ENCODE data around the gene TKTL1.

The TKTL1 gene

GRCh38 chrX:154303476-154303875, 7.9 kb downstream of the TKTL1 start:
- no peaks in the 10 kb centered on the region for H3K9me3 Mint-ChIP-seq
- H3K36me3 Mint-ChIP-seq (ENCODE audit: low read depth) = no peaks in the 10 kb centered on the region
- peaks cover 11% of the 10 kb centered on the region for H3K4me1 Mint-ChIP-seq (ENCODE audit: low read depth)
- no peak overlapping the region for H3K27ac Mint-ChIP-seq
- peaks cover 4% of the 10 kb centered on the region for H3K27me3 Mint-ChIP-seq (ENCODE audit: low read depth)
- H3K4me3 Mint-ChIP-seq = no peak overlapping the region

GRCh38 chrX:154304846-154305245, 9.3 kb downstream of the TKTL1 start:
- H3K4me3 Mint-ChIP-seq = no peak overlapping the region
- H3K27ac Mint-ChIP-seq = no peak overlapping the region
- H3K9me3 Mint-ChIP-seq = no peaks in the 10 kb centered on the region
- no peaks in the 10 kb centered on the region for H3K36me3 Mint-ChIP-seq (ENCODE audit: low read depth)
- peaks cover 4% of the 10 kb centered on the region for H3K27me3 Mint-ChIP-seq (ENCODE audit: low read depth)
- peaks cover 15% of the 10 kb centered on the region for H3K4me1 Mint-ChIP-seq (ENCODE audit: low read depth)

- Mint-ChIP-seq H3K27me3 (ENCODE audit: low read depth) (no peaks in the 10 kb centered on the region), H3K36me3 (ENCODE audit: low read depth) (no peaks in the 10 kb centered on the region), H3K27ac (no peak overlapping the region), H3K9me3 (no peaks in the 10 kb centered on the region), H3K4me1 (ENCODE audit: low read depth) (peaks cover 15% of the 10 kb centered on the region), H3K4me3 (no peak overlapping the region)
Measured at GRCh38 chrX:154305541-154306205, 10.1 kb downstream of the TKTL1 start.

- Mint-ChIP-seq H3K4me1 (ENCODE audit: low read depth) (peaks cover 22% of the 10 kb centered on the region), H3K4me3 (no peak overlapping the region), H3K27me3 (ENCODE audit: low read depth) (no peaks in the 10 kb centered on the region), H3K36me3 (ENCODE audit: low read depth) (peaks cover 2% of the 10 kb centered on the region), H3K9me3 (no peaks in the 10 kb centered on the region), H3K27ac (no peak overlapping the region)
Measured at GRCh38 chrX:154307202-154307601, 11.6 kb downstream of the TKTL1 start.

GRCh38 chrX:154308108-154308946, 12.7 kb downstream of the TKTL1 start:
- peaks cover 27% of the 10 kb centered on the region for H3K4me1 Mint-ChIP-seq (ENCODE audit: low read depth)
- H3K4me3 Mint-ChIP-seq = no peak overlapping the region
- no peaks in the 10 kb centered on the region for H3K27me3 Mint-ChIP-seq (ENCODE audit: low read depth)
- no peaks in the 10 kb centered on the region for H3K9me3 Mint-ChIP-seq
- H3K36me3 Mint-ChIP-seq (ENCODE audit: low read depth) = peaks cover 3% of the 10 kb centered on the region
- peak overlapping the region; percentile 82 for H3K27ac Mint-ChIP-seq

- no peaks in the 10 kb centered on the region for H3K9me3 Mint-ChIP-seq
- H3K36me3 Mint-ChIP-seq (ENCODE audit: low read depth) = peaks cover 4% of the 10 kb centered on the region
- no peaks in the 10 kb centered on the region for H3K27me3 Mint-ChIP-seq (ENCODE audit: low read depth)
- H3K4me1 Mint-ChIP-seq (ENCODE audit: low read depth) = peaks cover 28% of the 10 kb centered on the region
- no peak overlapping the region for H3K4me3 Mint-ChIP-seq
- no peak overlapping the region for H3K27ac Mint-ChIP-seq
Measured at GRCh38 chrX:154309041-154309775, 13.6 kb downstream of the TKTL1 start.

- H3K27ac Mint-ChIP-seq = peak overlapping the region; percentile 36
- H3K9me3 Mint-ChIP-seq = no peaks in the 10 kb centered on the region
- H3K27me3 Mint-ChIP-seq (ENCODE audit: low read depth) = no peaks in the 10 kb centered on the region
- no peak overlapping the region for H3K4me3 Mint-ChIP-seq
- H3K4me1 Mint-ChIP-seq (ENCODE audit: low read depth) = peaks cover 26% of the 10 kb centered on the region
- H3K36me3 Mint-ChIP-seq (ENCODE audit: low read depth) = peaks cover 4% of the 10 kb centered on the region
Measured at GRCh38 chrX:154310616-154311536, 15.3 kb downstream of the TKTL1 start.

GRCh38 chrX:154312116-154312515, 16.5 kb downstream of the TKTL1 start:
- H3K4me1 Mint-ChIP-seq (ENCODE audit: low read depth) = peaks cover 27% of the 10 kb centered on the region

GRCh38 chrX:154313147-154313546, 17.6 kb downstream of the TKTL1 start:
- peaks cover 4% of the 10 kb centered on the region for H3K36me3 Mint-ChIP-seq (ENCODE audit: low read depth)
- no peaks in the 10 kb centered on the region for H3K9me3 Mint-ChIP-seq
- peak overlapping the region; percentile 91 for H3K27ac Mint-ChIP-seq
- peaks cover 26% of the 10 kb centered on the region for H3K4me1 Mint-ChIP-seq (ENCODE audit: low read depth)
- H3K27me3 Mint-ChIP-seq (ENCODE audit: low read depth) = no peaks in the 10 kb centered on the region
- H3K4me3 Mint-ChIP-seq = peak overlapping the region; percentile 66

More at GRCh38 chrX:154312116-154312515, 16.5 kb downstream of the TKTL1 start:
- Mint-ChIP-seq H3K36me3 (ENCODE audit: low read depth) (peaks cover 4% of the 10 kb centered on the region), H3K27me3 (ENCODE audit: low read depth) (no peaks in the 10 kb centered on the region), H3K9me3 (no peaks in the 10 kb centered on the region), H3K4me3 (no peak overlapping the region), H3K27ac (no peak overlapping the region)

GRCh38 chrX:154315416-154315815, 19.8 kb downstream of the TKTL1 start:
- H3K9me3 Mint-ChIP-seq = no peaks in the 10 kb centered on the region
- no peak overlapping the region for H3K4me3 Mint-ChIP-seq
- H3K27ac Mint-ChIP-seq = no peak overlapping the region
- H3K4me1 Mint-ChIP-seq (ENCODE audit: low read depth) = peaks cover 23% of the 10 kb centered on the region
- H3K27me3 Mint-ChIP-seq (ENCODE audit: low read depth) = peaks cover 5% of the 10 kb centered on the region
- H3K36me3 Mint-ChIP-seq (ENCODE audit: low read depth) = peaks cover 4% of the 10 kb centered on the region

- Mint-ChIP-seq H3K9me3 (no peaks in the 10 kb centered on the region), H3K4me3 (no peak overlapping the region), H3K4me1 (ENCODE audit: low read depth) (peaks cover 24% of the 10 kb centered on the region), H3K27ac (no peak overlapping the region), H3K36me3 (ENCODE audit: low read depth) (peaks cover 2% of the 10 kb centered on the region), H3K27me3 (ENCODE audit: low read depth) (peaks cover 5% of the 10 kb centered on the region)
Measured at GRCh38 chrX:154317391-154317995, 21.9 kb downstream of the TKTL1 start.

- Mint-ChIP-seq H3K4me3 (no peak overlapping the region), H3K4me1 (ENCODE audit: low read depth) (peaks cover 19% of the 10 kb centered on the region), H3K36me3 (ENCODE audit: low read depth) (no peaks in the 10 kb centered on the region), H3K9me3 (no peaks in the 10 kb centered on the region), H3K27me3 (ENCODE audit: low read depth) (peaks cover 5% of the 10 kb centered on the region), H3K27ac (no peak overlapping the region)
Measured at GRCh38 chrX:154320406-154320805, 24.8 kb downstream of the TKTL1 start.

- no peak overlapping the region for H3K27ac Mint-ChIP-seq
- no peaks in the 10 kb centered on the region for H3K9me3 Mint-ChIP-seq
- H3K4me3 Mint-ChIP-seq = no peak overlapping the region
- H3K27me3 Mint-ChIP-seq (ENCODE audit: low read depth) = peaks cover 5% of the 10 kb centered on the region
- H3K4me1 Mint-ChIP-seq (ENCODE audit: low read depth) = peaks cover 21% of the 10 kb centered on the region
- no peaks in the 10 kb centered on the region for H3K36me3 Mint-ChIP-seq (ENCODE audit: low read depth)
Measured at GRCh38 chrX:154321152-154321551, 25.6 kb downstream of the TKTL1 start.

Measured in T-helper 1 cell treated with Interleukin-12 subunit alpha and Interleukin-12 subunit beta and Interleukin-4 antibody, amounts not matched to agents 30 μg/mL and 1 μg/mL, for 36 hours (primary cell).